ENCODE data around the gene TMEM63C.

DNA sequence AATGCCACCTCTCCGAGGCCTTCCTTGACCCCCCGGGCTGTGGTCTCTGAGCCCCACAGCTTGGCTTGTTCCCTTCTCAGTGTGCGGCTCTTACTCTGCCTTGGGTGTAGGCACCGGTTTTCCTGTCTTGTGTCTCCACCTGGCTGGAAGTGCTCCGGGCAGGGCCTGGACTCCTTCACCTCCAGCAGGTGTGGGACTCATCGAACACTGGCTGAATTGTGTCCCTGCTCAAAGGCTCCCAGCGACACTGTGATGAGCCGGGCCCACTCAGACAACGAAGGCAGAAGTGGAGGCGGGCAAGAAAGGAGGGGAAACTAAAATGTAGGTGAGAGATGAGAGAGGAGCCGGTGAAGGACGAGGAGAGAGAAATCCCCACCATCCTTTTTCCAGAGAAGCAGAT, 18.0 kb downstream of the TMEM63C start:
- TF ChIP-seq TAF1 (IDR thresholded peaks at IDR 0.05; ENCODE audit: borderline replicate concordance, low read depth, low read length) (no peak), POLR2A (IDR thresholded peaks at IDR 0.05; ENCODE audit: low read depth, low read length) (no peak), POLR2AphosphoS5 (IDR thresholded peaks at IDR 0.05; ENCODE audit: low read depth, low read length) (no peak)
